OCI-LY1 (cell line): ENCODE data around the gene RHBDF1.

Experiments
- H2AFZ ChIP-seq: fragments of 200-600 bp; sonication (generic), shearing (Covaris generic); 2 replicates; pipeline ENCODE4 v1.6.0; 2014; ENCODE audit warnings: antibody characterized with exemption, mild to moderate bottlenecking, low read length
- H3F3A ChIP-seq: fragments of 200-600 bp; sonication (generic), shearing (Covaris generic); 2 replicates; pipeline ENCODE4 v1.6.0; 2014; ENCODE audit warnings: mild to moderate bottlenecking, antibody characterized with exemption, low read length, moderate library complexity; ENCODE audit not compliant: insufficient read depth
- H3K27ac ChIP-seq: fragments of 200-600 bp; sonication (generic); 2 replicates; pipeline ENCODE4 v1.5.1; 2014; ENCODE audit warnings: low read length, mixed run types, mild to moderate bottlenecking, low read depth; ENCODE audit not compliant: poor library complexity, severe bottlenecking
- H3K27me3 ChIP-seq: fragments of 200-600 bp; sonication (generic); 2 replicates; pipeline ENCODE4 v1.6.0; 2014; ENCODE audit warnings: antibody characterized with exemption, mild to moderate bottlenecking, low read length, moderate library complexity; ENCODE audit not compliant: insufficient read depth
- H3K36me3 ChIP-seq: fragments of 200-600 bp; sonication (generic); 2 replicates; pipeline ENCODE4 v1.6.1; 2014; ENCODE audit warnings: mild to moderate bottlenecking, antibody characterized with exemption, low read length, moderate library complexity, mixed read lengths; ENCODE audit not compliant: insufficient read depth
- H3K4me1 ChIP-seq: fragments of 200-600 bp; sonication (generic); 2 replicates; pipeline ENCODE4 v1.5.1; 2014; ENCODE audit warnings: mild to moderate bottlenecking, low read length, moderate library complexity; ENCODE audit not compliant: insufficient read depth, severe bottlenecking
- H3K4me2 ChIP-seq: fragments of 200-600 bp; sonication (generic), shearing (Covaris generic); 2 replicates; pipeline ENCODE4 v1.6.1; 2014; ENCODE audit warnings: low read length
- H3K4me3 ChIP-seq: fragments of 200-600 bp; sonication (generic); 2 replicates; pipeline ENCODE4 v1.5.1; 2014; ENCODE audit warnings: low read length, low read depth, mild to moderate bottlenecking, mixed read lengths; ENCODE audit not compliant: poor library complexity, severe bottlenecking
- H3K79me2 ChIP-seq: fragments of 200-600 bp; shearing (Covaris generic); 2 replicates; pipeline ENCODE4 v1.6.1; 2016; ENCODE audit warnings: mixed run types, low read length, mixed read lengths; ENCODE audit not compliant: insufficient read depth
- H3K9ac ChIP-seq: fragments of 200-600 bp; sonication (generic), shearing (Covaris generic); 2 replicates; pipeline ENCODE4 v1.6.1; 2014; ENCODE audit warnings: mild to moderate bottlenecking, low read length, mixed read lengths
- H3K9me2 ChIP-seq: fragments of 200-600 bp; sonication (generic), shearing (Covaris generic); 2 replicates; pipeline ENCODE4 v1.6.1; 2014; ENCODE audit warnings: low read depth, mild to moderate bottlenecking, low read length, mixed read lengths
- H3K9me3 ChIP-seq: fragments of 200-600 bp; shearing (Covaris generic); 2 replicates; pipeline ENCODE4 v1.6.1; 2014; ENCODE audit warnings: low read length, mixed read lengths
- H4K20me1 ChIP-seq: fragments of 200-600 bp; sonication (generic), shearing (Covaris generic); 2 replicates; pipeline ENCODE4 v1.6.0; 2016; ENCODE audit warnings: mild to moderate bottlenecking, low read length; ENCODE audit not compliant: insufficient read depth
- CTCF ChIP-seq: fragments of 200-600 bp; sonication (generic), shearing (Covaris generic); IDR thresholded peaks from 2 replicates; pipeline ENCODE4 v1.5.1; 2017; ENCODE audit warnings: mild to moderate bottlenecking, antibody characterized with exemption, low read length, moderate library complexity, mixed read lengths
- EZH2 ChIP-seq: fragments of 200-600 bp; sonication (generic), shearing (Covaris generic); IDR thresholded peaks from 2 replicates; pipeline ENCODE4 v1.8.0; 2017; ENCODE audit warnings: borderline replicate concordance, mixed run types, mild to moderate bottlenecking, antibody characterized with exemption, low read length, moderate library complexity, mixed read lengths

The RHBDF1 gene

GRCh38 chr16:62283-62967, 10.0 kb downstream of the RHBDF1 start:
- TF ChIP-seq CTCF = no peak
- TF ChIP-seq EZH2 = no peak
- Histone ChIP-seq H3K4me3 (no peak overlapping the region), H4K20me1 (no peaks in the 10 kb centered on the region), H3K4me2 (no peak overlapping the region), H3K79me2 (no peaks in the 10 kb centered on the region), H2AFZ (no peak overlapping the region), H3K9ac (no peak overlapping the region), H3K9me2 (no peaks in the 10 kb centered on the region), H3K27ac (no peak overlapping the region), H3K4me1 (no peaks in the 10 kb centered on the region), H3K27me3 (peaks cover 15% of the 10 kb centered on the region), H3K9me3 (no peaks in the 10 kb centered on the region), H3K36me3 (peaks cover 17% of the 10 kb centered on the region), H3F3A (no peaks in the 10 kb centered on the region)

GRCh38 chr16:61879-62281, 10.6 kb downstream of the RHBDF1 start:
- no peak for TF ChIP-seq CTCF
- no peak for TF ChIP-seq EZH2
- Histone ChIP-seq H3K27ac (no peak overlapping the region), H3K79me2 (no peaks in the 10 kb centered on the region), H3K9ac (no peak overlapping the region), H3F3A (no peaks in the 10 kb centered on the region), H3K27me3 (peaks cover 10% of the 10 kb centered on the region; the same call in 1 of the 2 replicates), H3K9me3 (no peaks in the 10 kb centered on the region), H3K4me3 (no peak overlapping the region), H2AFZ (no peak overlapping the region), H4K20me1 (no peaks in the 10 kb centered on the region), H3K4me1 (no peaks in the 10 kb centered on the region), H3K9me2 (no peaks in the 10 kb centered on the region), H3K4me2 (no peak overlapping the region), H3K36me3 (peaks cover 22% of the 10 kb centered on the region)

GRCh38 chr16:60929-61878, 11.2 kb downstream of the RHBDF1 start:
- H3K79me2 ChIP-seq = no peaks in the 10 kb centered on the region
- H3K4me2 ChIP-seq = no peak overlapping the region
- peaks cover 29% of the 10 kb centered on the region for H3K36me3 ChIP-seq
- H3K27ac ChIP-seq = no peak overlapping the region
- no peaks in the 10 kb centered on the region for H3K4me1 ChIP-seq
- H3K9ac ChIP-seq = no peak overlapping the region
- H3K9me3 ChIP-seq = no peaks in the 10 kb centered on the region
- H3F3A ChIP-seq = no peaks in the 10 kb centered on the region
- H4K20me1 ChIP-seq = no peaks in the 10 kb centered on the region
- H3K27me3 ChIP-seq = peaks cover 10% of the 10 kb centered on the region; the same call in 1 of the 2 replicates
- no peaks in the 10 kb centered on the region for H3K9me2 ChIP-seq
- no peak for TF ChIP-seq EZH2
- no peak for TF ChIP-seq CTCF
- no peak overlapping the region for H2AFZ ChIP-seq
- no peak overlapping the region for H3K4me3 ChIP-seq
